Loucy (cell line): ENCODE measurements around the gene SLC11A2.

Experiments
- H2AFZ ChIP-seq: fragments of 200-600 bp; sonication (generic); 2 replicates; pipeline ENCODE4 v1.6.0; 2016; ENCODE audit warnings: antibody characterized with exemption, mild to moderate bottlenecking, low read length, moderate library complexity
- H3F3A ChIP-seq: fragments of 200-600 bp; 2 replicates; pipeline ENCODE4 v1.6.0; 2016; ENCODE audit warnings: antibody characterized with exemption, low read depth, mild to moderate bottlenecking
- H3K27me3 ChIP-seq: fragments of 200-600 bp; sonication (generic); 2 replicates; pipeline ENCODE4 v1.6.1; 2014; ENCODE audit warnings: low read length, mild to moderate bottlenecking; ENCODE audit not compliant: insufficient read depth, poor library complexity, severe bottlenecking
- H3K36me3 ChIP-seq: fragments of 200-600 bp; sonication (generic); 2 replicates; pipeline ENCODE4 v1.6.1; 2016; ENCODE audit warnings: low read length; ENCODE audit not compliant: insufficient read depth
- H3K4me1 ChIP-seq: fragments of 200-600 bp; sonication (generic); 2 replicates; pipeline ENCODE4 v1.5.1; 2014; ENCODE audit warnings: low read length, mild to moderate bottlenecking; ENCODE audit not compliant: insufficient read depth, poor library complexity, severe bottlenecking
- H3K4me2 ChIP-seq: fragments of 200-600 bp; sonication (generic); 2 replicates; pipeline ENCODE4 v1.6.0; 2014; ENCODE audit warnings: antibody characterized with exemption, low read length, low read depth, mild to moderate bottlenecking; ENCODE audit not compliant: poor library complexity, severe bottlenecking
- H3K4me3 ChIP-seq: fragments of 200-600 bp; sonication (generic); 2 replicates; pipeline ENCODE4 v1.5.1; 2014; ENCODE audit warnings: low read length, mild to moderate bottlenecking, mixed read lengths; ENCODE audit not compliant: poor library complexity, severe bottlenecking
- H3K79me2 ChIP-seq: fragments of 200-600 bp; sonication (generic); 2 replicates; pipeline ENCODE4 v1.6.1; 2014; ENCODE audit warnings: low read length; ENCODE audit not compliant: insufficient read depth
- H3K9ac ChIP-seq: fragments of 200-600 bp; sonication (generic); 2 replicates; pipeline ENCODE4 v1.6.0; 2014; ENCODE audit warnings: mild to moderate bottlenecking, low read depth, low read length, moderate library complexity; ENCODE audit not compliant: poor library complexity, severe bottlenecking
- H3K9me2 ChIP-seq: fragments of 200-600 bp; sonication (generic); replicated peaks from 2 replicates; pipeline ENCODE4 v1.6.1; 2016; ENCODE audit warnings: low read depth, low read length, mixed read lengths
- H3K9me3 ChIP-seq: fragments of 200-600 bp; sonication (generic); 2 replicates; pipeline ENCODE4 v1.6.1; 2014; ENCODE audit warnings: mild to moderate bottlenecking, antibody characterized with exemption, low read length, low read depth; ENCODE audit not compliant: insufficient read depth
- H4K20me1 ChIP-seq: fragments of 200-600 bp; sonication (generic); 2 replicates; pipeline ENCODE4 v1.6.0; 2014; ENCODE audit warnings: antibody characterized with exemption, low read length, mild to moderate bottlenecking; ENCODE audit not compliant: insufficient read depth, poor library complexity, severe bottlenecking
- EZH2phosphoT487 ChIP-seq: fragments of 200-600 bp; IDR thresholded peaks from 2 replicates; pipeline ENCODE4 v1.6.1; 2018; ENCODE audit warnings: antibody characterized with exemption, mild to moderate bottlenecking, moderate library complexity, borderline replicate concordance
- TF ChIP-seq, protein P1 (sequence below): fragments of 200-600 bp; sonication (generic); conservative IDR thresholded peaks from 2 replicates; pipeline ENCODE4 v1.5.1; 2014; ENCODE audit warnings: mild to moderate bottlenecking, antibody characterized with exemption, low read length

The SLC11A2 gene

GRCh38 chr12:51005671-51006070 is 20.5 kb downstream of the SLC11A2 start:
- Histone ChIP-seq H3K9ac (no peak overlapping the region), H2AFZ (no peak overlapping the region), H3K4me3 (no peak overlapping the region), H3K4me2 (no peak overlapping the region), H3K9me3 (no peaks in the 10 kb centered on the region), H3K4me1 (no peaks in the 10 kb centered on the region), H4K20me1 (peaks cover 7% of the 10 kb centered on the region), H3K27me3 (no peaks in the 10 kb centered on the region), H3K9me2 (no peaks in the 10 kb centered on the region), H3F3A (no peaks in the 10 kb centered on the region), H3K36me3 (peaks cover 87% of the 10 kb centered on the region), H3K79me2 (peaks cover 13% of the 10 kb centered on the region; the same call in 1 of the 2 replicates)
- TF ChIP-seq, protein P1, sequence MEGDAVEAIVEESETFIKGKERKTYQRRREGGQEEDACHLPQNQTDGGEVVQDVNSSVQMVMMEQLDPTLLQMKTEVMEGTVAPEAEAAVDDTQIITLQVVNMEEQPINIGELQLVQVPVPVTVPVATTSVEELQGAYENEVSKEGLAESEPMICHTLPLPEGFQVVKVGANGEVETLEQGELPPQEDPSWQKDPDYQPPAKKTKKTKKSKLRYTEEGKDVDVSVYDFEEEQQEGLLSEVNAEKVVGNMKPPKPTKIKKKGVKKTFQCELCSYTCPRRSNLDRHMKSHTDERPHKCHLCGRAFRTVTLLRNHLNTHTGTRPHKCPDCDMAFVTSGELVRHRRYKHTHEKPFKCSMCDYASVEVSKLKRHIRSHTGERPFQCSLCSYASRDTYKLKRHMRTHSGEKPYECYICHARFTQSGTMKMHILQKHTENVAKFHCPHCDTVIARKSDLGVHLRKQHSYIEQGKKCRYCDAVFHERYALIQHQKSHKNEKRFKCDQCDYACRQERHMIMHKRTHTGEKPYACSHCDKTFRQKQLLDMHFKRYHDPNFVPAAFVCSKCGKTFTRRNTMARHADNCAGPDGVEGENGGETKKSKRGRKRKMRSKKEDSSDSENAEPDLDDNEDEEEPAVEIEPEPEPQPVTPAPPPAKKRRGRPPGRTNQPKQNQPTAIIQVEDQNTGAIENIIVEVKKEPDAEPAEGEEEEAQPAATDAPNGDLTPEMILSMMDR: no peak
- no peak for TF ChIP-seq EZH2phosphoT487

DNA sequence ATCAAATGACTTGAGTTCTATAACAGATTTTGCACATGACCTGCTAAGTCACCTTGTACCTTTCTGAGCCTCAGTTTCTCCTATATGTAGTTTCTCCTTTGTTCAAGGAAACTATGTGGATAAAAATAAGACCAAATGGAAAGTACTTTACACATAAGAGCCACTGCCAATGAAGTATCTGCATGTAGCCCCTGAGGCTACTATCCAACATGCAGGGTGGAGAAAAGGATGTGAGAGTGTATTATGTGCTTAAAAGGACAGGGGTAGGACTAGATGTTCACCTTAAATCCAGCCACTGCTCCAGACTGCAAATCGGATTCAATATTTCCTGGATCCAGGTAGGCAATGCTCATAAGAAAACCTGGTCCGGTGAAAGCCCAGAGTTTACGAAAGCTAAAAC is 21.2 kb downstream of the SLC11A2 start:
- Histone ChIP-seq H2AFZ (no peak overlapping the region), H3K9ac (no peak overlapping the region), H3K27me3 (no peaks in the 10 kb centered on the region), H3K4me3 (no peak overlapping the region), H3K79me2 (peaks cover 7% of the 10 kb centered on the region; the same call in 1 of the 2 replicates), H3F3A (no peaks in the 10 kb centered on the region), H3K36me3 (peaks cover 88% of the 10 kb centered on the region), H4K20me1 (peaks cover 7% of the 10 kb centered on the region), H3K9me2 (no peaks in the 10 kb centered on the region), H3K9me3 (no peaks in the 10 kb centered on the region), H3K4me1 (no peaks in the 10 kb centered on the region), H3K4me2 (no peak overlapping the region)
- TF ChIP-seq, protein P1: no peak
- no peak for TF ChIP-seq EZH2phosphoT487

GRCh38 chr12:51004504-51004903 is 21.7 kb downstream of the SLC11A2 start:
- Histone ChIP-seq H3K4me2 (no peak overlapping the region), H3K79me2 (peaks cover 2% of the 10 kb centered on the region; the same call in 1 of the 2 replicates), H3K27me3 (no peaks in the 10 kb centered on the region), H3K36me3 (peaks cover 85% of the 10 kb centered on the region), H4K20me1 (peaks cover 6% of the 10 kb centered on the region), H3K9me2 (no peaks in the 10 kb centered on the region), H3K4me1 (no peaks in the 10 kb centered on the region), H3K9ac (no peak overlapping the region), H3K9me3 (no peaks in the 10 kb centered on the region), H2AFZ (no peak overlapping the region), H3K4me3 (no peak overlapping the region), H3F3A (no peaks in the 10 kb centered on the region)
- TF ChIP-seq EZH2phosphoT487: no peak
- TF ChIP-seq, protein P1: no peak
